Keratinocyte (primary cell): ENCODE measurements around the gene SASH1. TPM values are rescaled to one million over a fixed set of nuclear protein-coding genes. Genes with fewer than 3 reads are reported as not detected.

ENCODE experiments used
- DNase-seq: peaks from one replicate; pipeline ENCODE4 v3.0.0-alpha.2; 2011; ENCODE audit warnings: low read depth, missing footprints, low spot score
- FAIRE-seq: peaks from 2 replicates; lab custom pipeline; 2011; peaks lifted over from hg19 to GRCh38; lab: Jason Lieb, UNC
- H2AFZ ChIP-seq: 2 replicates; pipeline ENCODE4 v1.6.0; 2012; ENCODE audit warnings: low read length, control low read depth, inconsistent platforms; ENCODE audit not compliant: control insufficient read depth
- H3K27ac ChIP-seq: 2 replicates; pipeline ENCODE4 v1.5.1; 2011; ENCODE audit warnings: low read length; ENCODE audit not compliant: control insufficient read depth, insufficient read depth
- H3K27me3 ChIP-seq: 3 replicates; pipeline ENCODE4 v1.6.0; 2011; ENCODE audit warnings: low read length; ENCODE audit not compliant: control insufficient read depth, insufficient read depth; ENCODE audit errors: extremely low read depth
- H3K36me3 ChIP-seq, 2 experiments: 2 replicates in 1 of 2; 3 replicates in 1 of 2; pipeline ENCODE4 v1.5.1; 2011; ENCODE audit warnings: low read length in 2 of 2, mild to moderate bottlenecking in 1 of 2; ENCODE audit not compliant: control insufficient read depth in 2 of 2, insufficient read depth in 2 of 2; ENCODE audit errors: extremely low read depth in 1 of 2
- H3K4me1 ChIP-seq: 3 replicates; pipeline ENCODE4 v1.5.1; 2011; ENCODE audit warnings: low read length; ENCODE audit not compliant: control insufficient read depth, insufficient read depth; ENCODE audit errors: extremely low read depth
- H3K4me2 ChIP-seq: 3 replicates; pipeline ENCODE4 v1.6.0; 2011; ENCODE audit warnings: low read depth, low read length; ENCODE audit not compliant: control insufficient read depth, insufficient read depth; ENCODE audit errors: extremely low read depth
- H3K4me3 ChIP-seq, 3 experiments: fragments of 200-600 bp in 1 of 3; sonication (generic) in 1 of 3; 2 replicates in 2 of 3; 3 replicates in 1 of 3; pipeline ENCODE4 v1.5.1; 2011 to 2016; ENCODE audit warnings: low read length in 3 of 3, mild to moderate bottlenecking in 3 of 3, control low read depth in 2 of 3, inconsistent platforms in 1 of 3, low read depth in 1 of 3, mixed read lengths in 1 of 3, mixed run types in 1 of 3, moderate library complexity in 1 of 3; ENCODE audit not compliant: control insufficient read depth in 2 of 3, insufficient read depth in 2 of 3; ENCODE audit errors: extremely low read depth in 1 of 3
- H3K79me2 ChIP-seq: 2 replicates; pipeline ENCODE4 v1.6.0; 2012; ENCODE audit warnings: low read length; ENCODE audit not compliant: control insufficient read depth, insufficient read depth
- H3K9ac ChIP-seq: 3 replicates; pipeline ENCODE4 v1.6.0; 2011; ENCODE audit warnings: low read length; ENCODE audit not compliant: control insufficient read depth, insufficient read depth; ENCODE audit errors: extremely low read depth
- H3K9me1 ChIP-seq: 3 replicates; pipeline ENCODE4 v1.6.0; 2011; ENCODE audit warnings: low read length; ENCODE audit not compliant: control insufficient read depth, insufficient read depth; ENCODE audit errors: extremely low read depth
- H3K9me3 ChIP-seq: 2 replicates; pipeline ENCODE4 v1.5.1; 2012; ENCODE audit warnings: low read depth, low read length; ENCODE audit not compliant: control insufficient read depth
- H4K20me1 ChIP-seq: 3 replicates; pipeline ENCODE4 v1.6.0; 2011; ENCODE audit warnings: low read length; ENCODE audit not compliant: control insufficient read depth, insufficient read depth; ENCODE audit errors: extremely low read depth
- EZH2 ChIP-seq: IDR thresholded peaks from one replicate; pipeline ENCODE4 v1.6.1; 2012; ENCODE audit warnings: inconsistent platforms, mild to moderate bottlenecking, low read length, moderate library complexity
- dilution Hi-C: fragments of 300-500 bp; cut with MboI; formaldehyde crosslinking; loops from one replicate; pipeline ENCODE4 v1.7.0; 2020; ENCODE audit warnings: low sequenced_read_pairs; ENCODE audit not compliant: extremely low pct_ligation_motif_present
- polyA plus RNA-seq, 5 experiments: library from polyadenylated mRNA; depleted of rRNA in 3 of 5; stranded (reverse) in 3 of 5; stranded (forward) in 1 of 5; unstranded in 1 of 5; fragments of >200 nt; gene quantifications; 1 replicate in 1 of 5; 2 replicates in 3 of 5; 3 replicates in 1 of 5; pipeline versions ENCODE4 v1.2.1 to v1.2.3, GENCODE V29; 2011 to 2012; ENCODE audit warnings: missing spikeins in 2 of 5, low read depth in 1 of 5, low replicate concordance in 1 of 5
- TF ChIP-seq, protein P1 (sequence below), 3 experiments: IDR thresholded peaks in 1 of 3; conservative IDR thresholded peaks in 1 of 3; optimal IDR thresholded peaks in 1 of 3; 2 replicates in 2 of 3; 3 replicates in 1 of 3; pipeline versions ENCODE3 to v1.5.1; 2011; ENCODE audit warnings: low read length in 3 of 3, mild to moderate bottlenecking in 3 of 3, moderate library complexity in 2 of 3, control low read depth in 1 of 3, inconsistent platforms in 1 of 3; ENCODE audit not compliant: insufficient read depth in 2 of 3; ENCODE audit errors: extremely low read depth in 1 of 3

SASH1 gene
- polyA plus RNA-seq, 1 donor (not counting 4 experiments of a cell fraction or from before 2014, with no cell fraction given) = 4.4 TPM

DNA sequence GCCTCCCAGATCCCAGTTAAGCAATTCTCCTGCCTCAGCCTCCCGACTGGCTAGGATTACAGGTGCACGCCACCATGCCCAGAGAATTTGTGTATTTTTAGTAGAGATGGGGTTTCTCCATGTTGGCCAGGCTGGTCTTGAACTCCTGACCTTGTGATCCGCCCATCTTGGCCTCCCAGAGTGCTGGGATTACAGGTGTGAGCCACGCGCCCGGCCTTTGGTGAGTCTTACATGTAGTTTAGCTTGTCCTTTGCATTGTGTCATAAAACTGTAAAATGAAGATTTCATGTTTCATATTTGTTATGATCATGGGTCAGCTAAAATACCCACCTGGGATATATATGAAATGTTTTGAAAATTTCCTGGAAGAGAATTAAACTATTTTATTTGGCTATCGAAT, 183.5 kb downstream of the SASH1 start:
- Histone ChIP-seq H4K20me1 (no peaks in the 10 kb centered on the region), H3K36me3 (peaks cover 0 to 5% of the 10 kb centered on the region in 2 experiments), H3K9me1 (no peaks in the 10 kb centered on the region), H3K4me1 (peaks cover 11% of the 10 kb centered on the region), H3K9me3 (no peaks in the 10 kb centered on the region), H3K4me3 (no peak overlapping the region), H3K27me3 (no peaks in the 10 kb centered on the region), H3K27ac (no peak overlapping the region), H3K79me2 (no peaks in the 10 kb centered on the region), H2AFZ (no peak overlapping the region), H3K9ac (no peak overlapping the region), H3K4me2 (no peak overlapping the region)
- FAIRE-seq (no peak), DNase-seq (no peak)
- TF ChIP-seq EZH2 = no peak
- TF ChIP-seq, protein P1, sequence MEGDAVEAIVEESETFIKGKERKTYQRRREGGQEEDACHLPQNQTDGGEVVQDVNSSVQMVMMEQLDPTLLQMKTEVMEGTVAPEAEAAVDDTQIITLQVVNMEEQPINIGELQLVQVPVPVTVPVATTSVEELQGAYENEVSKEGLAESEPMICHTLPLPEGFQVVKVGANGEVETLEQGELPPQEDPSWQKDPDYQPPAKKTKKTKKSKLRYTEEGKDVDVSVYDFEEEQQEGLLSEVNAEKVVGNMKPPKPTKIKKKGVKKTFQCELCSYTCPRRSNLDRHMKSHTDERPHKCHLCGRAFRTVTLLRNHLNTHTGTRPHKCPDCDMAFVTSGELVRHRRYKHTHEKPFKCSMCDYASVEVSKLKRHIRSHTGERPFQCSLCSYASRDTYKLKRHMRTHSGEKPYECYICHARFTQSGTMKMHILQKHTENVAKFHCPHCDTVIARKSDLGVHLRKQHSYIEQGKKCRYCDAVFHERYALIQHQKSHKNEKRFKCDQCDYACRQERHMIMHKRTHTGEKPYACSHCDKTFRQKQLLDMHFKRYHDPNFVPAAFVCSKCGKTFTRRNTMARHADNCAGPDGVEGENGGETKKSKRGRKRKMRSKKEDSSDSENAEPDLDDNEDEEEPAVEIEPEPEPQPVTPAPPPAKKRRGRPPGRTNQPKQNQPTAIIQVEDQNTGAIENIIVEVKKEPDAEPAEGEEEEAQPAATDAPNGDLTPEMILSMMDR (optimal IDR thresholded peaks at IDR 0.05 in 1 of 3, IDR thresholded peaks at IDR 0.05 in 1 of 3, conservative IDR thresholded peaks at IDR 0.05 in 1 of 3; ENCODE audit: extremely low read depth in 1 of 3, insufficient read depth in 2 of 3, low read length in 3 of 3) = no peak
- dilution Hi-C loops = no loop called here

DNA sequence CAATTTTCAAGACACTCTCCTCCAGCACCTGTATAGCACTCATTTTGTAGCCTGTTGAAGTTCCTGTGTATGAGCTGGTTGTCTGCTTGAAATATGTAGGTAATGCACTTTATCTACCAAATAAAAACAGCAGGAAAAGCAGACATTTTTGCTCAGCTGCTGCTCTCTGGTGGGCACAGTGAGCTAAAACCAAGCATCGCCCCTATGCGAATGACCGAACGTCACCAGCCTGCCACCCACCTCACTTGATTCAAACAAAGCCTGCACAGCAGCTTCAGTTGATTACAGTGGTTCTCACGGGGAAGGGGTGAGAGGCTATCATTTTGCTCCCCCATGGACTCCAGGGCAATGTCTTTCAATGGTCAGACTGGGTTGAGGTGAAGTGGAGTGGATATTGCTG, 185.7 kb downstream of the SASH1 start:
- peaks cover 0 to 7% of the 10 kb centered on the region in 2 experiments for H3K36me3 ChIP-seq
- TF ChIP-seq, protein P1 (optimal IDR thresholded peaks at IDR 0.05 in 1 of 3, IDR thresholded peaks at IDR 0.05 in 1 of 3, conservative IDR thresholded peaks at IDR 0.05 in 1 of 3; ENCODE audit: extremely low read depth in 1 of 3, insufficient read depth in 2 of 3, low read length in 3 of 3) = peak in 1 of 3 experiments; percentile 24
- no peak for TF ChIP-seq EZH2
- peaks cover 4% of the 10 kb centered on the region for H3K4me1 ChIP-seq
- H3K4me2 ChIP-seq = no peak overlapping the region
- H4K20me1 ChIP-seq = no peaks in the 10 kb centered on the region
- DNase-seq (no peak), FAIRE-seq (no peak)
- no peaks in the 10 kb centered on the region for H3K9me3 ChIP-seq
- H3K9me1 ChIP-seq = no peaks in the 10 kb centered on the region
- no peaks in the 10 kb centered on the region for H3K79me2 ChIP-seq
- no peak overlapping the region for H3K9ac ChIP-seq
- no peak overlapping the region for H2AFZ ChIP-seq
- H3K4me3 ChIP-seq = no peak overlapping the region
- H3K27ac ChIP-seq = no peak overlapping the region
- dilution Hi-C loops = no loop called here
- no peaks in the 10 kb centered on the region for H3K27me3 ChIP-seq
